ENCODE results near the gene CCDC112. TPM values are rescaled to one million over a fixed set of nuclear protein-coding genes. Genes with fewer than 3 reads are reported as not detected.

Gene CCDC112
- total RNA-seq, 1 experiment from 2014 or later = 13.4 TPM

DNA sequence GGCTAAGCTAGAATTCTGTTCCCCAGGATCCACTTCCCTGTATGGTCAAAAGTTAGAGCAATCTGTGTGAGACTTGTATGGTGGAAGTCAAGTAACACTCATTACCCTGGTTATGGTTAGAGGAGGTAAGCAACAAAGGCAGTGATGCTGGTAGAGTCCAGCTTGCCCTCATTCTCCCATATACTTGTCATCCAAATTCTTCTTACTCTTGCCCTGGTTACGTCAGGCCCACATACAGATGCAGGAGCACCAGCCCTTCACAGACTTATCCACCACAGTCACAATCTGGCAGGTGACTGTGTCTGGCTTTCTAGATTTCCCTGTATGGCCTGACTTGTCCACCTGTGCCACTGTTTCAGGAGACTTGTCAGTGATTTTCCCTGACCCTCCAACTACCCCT, 69.2 kb downstream of the CCDC112 start:
- no peaks in the 10 kb centered on the region for H3K4me1 ChIP-seq (ENCODE audit: insufficient read depth, low read length, poor library complexity, severe bottlenecking)
- no peaks in the 10 kb centered on the region for H3K27me3 ChIP-seq (replicated peaks; ENCODE audit: insufficient read depth, low read depth, low read length, poor library complexity)
- no TSS peak for BruUV-seq (replicated peaks)
- ChIA-PET POLR2A (ENCODE audit: low non-redundant PET) (no interaction called here), CTCF (no interaction called here)
- H3K9me3 ChIP-seq (ENCODE audit: low read depth, low read length, poor library complexity, severe bottlenecking) = no peaks in the 10 kb centered on the region
- TF ChIP-seq, protein P1, sequence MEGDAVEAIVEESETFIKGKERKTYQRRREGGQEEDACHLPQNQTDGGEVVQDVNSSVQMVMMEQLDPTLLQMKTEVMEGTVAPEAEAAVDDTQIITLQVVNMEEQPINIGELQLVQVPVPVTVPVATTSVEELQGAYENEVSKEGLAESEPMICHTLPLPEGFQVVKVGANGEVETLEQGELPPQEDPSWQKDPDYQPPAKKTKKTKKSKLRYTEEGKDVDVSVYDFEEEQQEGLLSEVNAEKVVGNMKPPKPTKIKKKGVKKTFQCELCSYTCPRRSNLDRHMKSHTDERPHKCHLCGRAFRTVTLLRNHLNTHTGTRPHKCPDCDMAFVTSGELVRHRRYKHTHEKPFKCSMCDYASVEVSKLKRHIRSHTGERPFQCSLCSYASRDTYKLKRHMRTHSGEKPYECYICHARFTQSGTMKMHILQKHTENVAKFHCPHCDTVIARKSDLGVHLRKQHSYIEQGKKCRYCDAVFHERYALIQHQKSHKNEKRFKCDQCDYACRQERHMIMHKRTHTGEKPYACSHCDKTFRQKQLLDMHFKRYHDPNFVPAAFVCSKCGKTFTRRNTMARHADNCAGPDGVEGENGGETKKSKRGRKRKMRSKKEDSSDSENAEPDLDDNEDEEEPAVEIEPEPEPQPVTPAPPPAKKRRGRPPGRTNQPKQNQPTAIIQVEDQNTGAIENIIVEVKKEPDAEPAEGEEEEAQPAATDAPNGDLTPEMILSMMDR (conservative IDR thresholded peaks at IDR 0.05; ENCODE audit: low read depth, low read length) = no peak
- no peak for TF ChIP-seq EZH2 (IDR thresholded peaks at IDR 0.05; ENCODE audit: borderline replicate concordance, low read depth, low read length, poor library complexity, severe bottlenecking)
- no peak overlapping the region for H3K27ac ChIP-seq (ENCODE audit: low read depth, low read length, poor library complexity, severe bottlenecking)
- intact Hi-C loops (cut with micrococcal nuclease; ENCODE audit: unreplicated experiment) = no loop called here
- no peak overlapping the region for H3K4me3 ChIP-seq (ENCODE audit: low read depth, low read length, poor library complexity, severe bottlenecking)
- H3K36me3 ChIP-seq (ENCODE audit: insufficient read depth, low read length, poor library complexity, severe bottlenecking) = peaks cover 6% of the 10 kb centered on the region
- no peak for DNase-seq (ENCODE audit: low spot score)

Other genes starting within 250 kb of the CCDC112 start
- gene TRIM36, start 126.7 kb downstream of the CCDC112 start, total RNA-seq (2021) = 16.8 and 17.5 TPM in 2 replicates
- gene PGGT1B, start 33.8 kb downstream of the CCDC112 start, total RNA-seq (2021) = 43.0 and 44.1 TPM in 2 replicates
- 13.7 and 15.0 TPM in 2 replicates for gene FEM1C, start 248.1 kb upstream of the CCDC112 start, total RNA-seq (2021)

Data from A673 (cell line).